NB4 (cell line): ENCODE data around the gene SLC39A11.

Experiments
- CTCF ChIP-seq: IDR thresholded peaks from one replicate; pipeline ENCODE4 v1.5.1; 2012; ENCODE audit warnings: low read depth, low read length
- MAX ChIP-seq: IDR thresholded peaks from 2 replicates; pipeline ENCODE4 v1.6.1; 2011; ENCODE audit warnings: low read depth, low read length

GRCh38 chr17:72665852-72666851 lies 426.3 kb downstream of the SLC39A11 start:
- no peak for TF ChIP-seq CTCF
- no peak for TF ChIP-seq MAX
